ENCODE data around the gene PRSS37. TPM values are rescaled to one million over a fixed set of nuclear protein-coding genes. Genes with fewer than 3 reads are reported as not detected.
"Not testable (repeated sequence)": the region's sequence is repeated elsewhere in the genome, so short reads cannot be mapped to it uniquely, and the experiment has no call there.

PRSS37 gene
- total RNA-seq, 1 experiment from 2014 or later, result not detected

DNA sequence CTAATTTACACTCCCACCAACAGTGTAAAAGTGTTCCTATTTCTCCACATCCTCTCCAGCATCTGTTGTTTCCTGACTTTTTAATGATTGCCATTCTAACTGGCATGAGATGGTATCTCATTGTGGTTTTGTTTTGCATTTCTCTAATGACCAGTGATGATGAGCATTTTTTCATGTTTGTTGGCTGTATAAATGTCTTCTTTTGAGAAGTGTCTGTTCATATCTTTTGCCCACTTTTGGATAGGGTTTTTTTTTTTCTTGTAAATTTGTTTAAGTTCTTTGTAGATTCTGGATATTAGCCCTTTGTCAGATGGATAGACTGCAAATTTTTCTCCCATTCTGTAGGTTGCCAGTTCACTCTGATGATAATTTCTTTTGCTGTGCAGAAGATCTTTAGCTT is 18.9 kb downstream of the PRSS37 start:
- DNase-seq (ENCODE audit: low read depth); in situ Hi-C loops (cut with HindIII; ENCODE audit: low pct_unique_long_range_greater_than_20kb, low sequenced_read_pairs): not testable (repeated sequence)

DNA sequence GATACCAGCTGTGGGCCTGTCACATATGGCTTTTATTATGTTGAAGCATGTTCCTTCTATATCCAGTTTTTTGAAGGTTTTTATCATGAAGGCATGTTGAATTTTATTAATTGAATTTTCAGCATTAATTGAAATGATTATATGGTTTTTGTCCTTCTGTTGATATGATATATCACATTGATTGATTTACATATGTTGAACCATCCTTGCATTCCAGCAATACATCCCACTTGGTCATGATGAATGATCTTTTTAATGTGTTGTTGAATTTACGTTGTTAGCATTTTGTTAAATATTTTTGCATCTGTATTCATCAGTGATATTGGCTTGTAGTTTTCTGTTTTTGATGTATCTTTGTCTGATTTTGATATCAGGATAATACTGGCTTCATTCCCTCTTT is 21.2 kb downstream of the PRSS37 start:
- in situ Hi-C loops (cut with HindIII; ENCODE audit: low pct_unique_long_range_greater_than_20kb, low sequenced_read_pairs), result no loop called here
- no peak for DNase-seq (ENCODE audit: low read depth)

DNA sequence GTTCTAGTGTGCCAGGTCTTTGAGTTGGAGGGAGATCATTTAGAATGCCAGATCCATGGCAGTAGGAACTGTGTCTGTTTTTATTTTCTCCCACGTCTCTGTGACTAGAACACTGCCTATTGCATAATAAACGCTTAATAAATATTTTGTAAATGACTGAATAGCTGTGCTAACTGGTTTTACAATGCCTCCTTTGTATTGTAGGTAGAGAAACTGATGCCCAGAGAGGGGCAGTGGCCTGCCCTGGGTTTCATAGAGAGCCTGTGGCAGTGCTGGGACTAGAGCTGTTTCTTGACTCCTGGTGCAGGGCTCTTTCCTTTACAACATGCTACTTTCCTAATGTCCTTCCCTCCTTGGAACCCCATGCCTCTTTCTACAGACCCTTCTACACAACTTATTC is 48.8 kb downstream of the PRSS37 start:
- DNase-seq (ENCODE audit: low read depth), result no peak
- in situ Hi-C loops (cut with HindIII; ENCODE audit: low pct_unique_long_range_greater_than_20kb, low sequenced_read_pairs), result no loop called here

DNA sequence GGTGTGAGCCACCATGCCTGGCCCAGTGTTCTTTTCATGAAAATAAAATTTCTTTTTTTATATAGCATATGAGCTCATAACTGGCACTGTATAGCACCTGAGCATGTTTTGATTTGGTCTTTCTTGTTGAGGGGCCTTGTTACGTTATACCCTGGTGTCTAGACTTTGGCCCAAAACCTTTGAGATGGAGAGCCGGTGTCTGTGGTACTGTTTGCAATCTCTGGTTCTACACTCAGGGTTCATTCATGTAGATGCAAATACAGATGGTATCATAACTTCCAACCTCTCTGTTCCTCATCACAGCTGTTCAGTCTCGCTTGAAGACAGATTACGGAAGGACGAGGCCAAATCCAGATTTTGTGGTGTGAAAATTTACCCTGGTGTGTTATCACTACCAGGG is 51.4 kb downstream of the PRSS37 start, which contains the start of gene TAS2R5:
TAS2R5 (plus strand) TSS at position 301 of the 400 bp plus-strand sequence. CDS start 145 bp downstream, outside the sequence.
- no peak for DNase-seq (ENCODE audit: low read depth)
- in situ Hi-C loops (cut with HindIII; ENCODE audit: low pct_unique_long_range_greater_than_20kb, low sequenced_read_pairs), result no loop called here

DNA sequence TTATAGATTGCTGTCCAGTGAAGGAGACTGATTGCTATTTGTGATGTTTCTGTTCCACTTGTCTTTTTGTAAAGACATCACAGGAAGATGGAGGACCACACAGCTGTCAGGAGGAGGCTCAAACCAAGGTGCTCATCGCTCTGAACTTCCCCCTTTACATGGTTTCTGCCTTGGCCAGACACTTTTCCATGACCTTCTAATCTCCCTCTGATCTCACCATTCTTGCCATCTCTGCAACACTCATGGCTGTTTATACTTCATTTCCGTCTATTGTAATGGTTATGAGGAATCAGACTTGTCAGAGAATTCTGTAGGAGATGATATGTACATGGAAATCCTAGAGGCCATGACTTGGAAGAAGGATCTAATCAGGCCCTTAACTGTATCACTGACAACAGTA is 53.0 kb downstream of the PRSS37 start:
- in situ Hi-C loops (cut with HindIII; ENCODE audit: low pct_unique_long_range_greater_than_20kb, low sequenced_read_pairs), result no loop called here
- DNase-seq (ENCODE audit: low read depth), result no peak

Other genes with a start within 250 kb of the PRSS37 start
- gene DENND11, start 139.3 kb downstream of the PRSS37 start, total RNA-seq (2014; rRNA removed; shearing (Covaris generic); ENCODE audit: low replicate concordance), result 1.6 and 1.7 TPM in 2 replicates
- not detected in 2 replicates for gene WEE2, start 133.1 kb downstream of the PRSS37 start, total RNA-seq (2014; rRNA removed; shearing (Covaris generic); ENCODE audit: low replicate concordance)
- gene SSBP1, start 103.1 kb downstream of the PRSS37 start, total RNA-seq (2014; rRNA removed; shearing (Covaris generic); ENCODE audit: low replicate concordance), result 197 and 231 TPM in 2 replicates
- gene TAS2R3, start 77.4 kb downstream of the PRSS37 start, total RNA-seq (2014; rRNA removed; shearing (Covaris generic); ENCODE audit: low replicate concordance), result not detected in 2 replicates
- gene TAS2R4, start 64.8 kb downstream of the PRSS37 start, total RNA-seq (2014; rRNA removed; shearing (Covaris generic); ENCODE audit: low replicate concordance), result not detected in 2 replicates
- gene TAS2R5, start 51.3 kb downstream of the PRSS37 start, total RNA-seq (2014; rRNA removed; shearing (Covaris generic); ENCODE audit: low replicate concordance), result 0.17 TPM in 1 of 2 replicates, not detected in the other
- not detected in 2 replicates for gene OR9A4, start 74.9 kb upstream of the PRSS37 start, total RNA-seq (2014; rRNA removed; shearing (Covaris generic); ENCODE audit: low replicate concordance)
- gene CLEC5A, start 105.5 kb upstream of the PRSS37 start, total RNA-seq (2014; rRNA removed; shearing (Covaris generic); ENCODE audit: low replicate concordance), result not detected in 2 replicates
- gene TAS2R38, start 132.3 kb upstream of the PRSS37 start, total RNA-seq (2014; rRNA removed; shearing (Covaris generic); ENCODE audit: low replicate concordance), result not detected in 2 replicates
- not detected in 2 replicates for gene MGAM, start 154.4 kb upstream of the PRSS37 start, total RNA-seq (2014; rRNA removed; shearing (Covaris generic); ENCODE audit: low replicate concordance)